ENCODE results near the gene THRB.

DNA sequence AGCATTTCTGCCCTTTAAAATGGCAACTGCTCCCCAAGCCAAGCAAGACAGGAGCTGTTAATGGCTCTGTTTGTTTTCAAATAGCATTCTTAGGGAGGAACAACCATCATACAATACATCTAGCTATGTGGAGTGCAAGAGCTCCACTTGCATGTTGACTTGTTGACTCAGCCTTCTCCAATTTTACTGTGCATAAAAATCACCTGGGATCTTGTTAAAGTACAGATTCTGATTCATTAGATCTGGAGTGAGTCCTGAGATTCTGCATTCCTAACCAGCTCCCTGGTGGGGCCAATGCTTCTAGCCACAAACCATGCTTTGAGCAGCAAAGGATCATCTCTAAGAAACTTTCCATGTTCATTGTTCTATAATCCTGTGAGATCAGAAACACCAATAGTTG, 171.4 kb downstream of the THRB start:
- TF ChIP-seq CTCF (IDR thresholded peaks at IDR 0.05 in 8 of 11, conservative IDR thresholded peaks at IDR 0.05 in 3 of 11) (no peak), POLR2A (IDR thresholded peaks at IDR 0.05) (no peak), POLR2AphosphoS5 (IDR thresholded peaks at IDR 0.05) (no peak)
